Stimulated activated CD4-positive, alpha-beta T cell treated with anti-CD3 and anti-CD28 coated beads, Interleukin-12 subunit alpha, Interleukin-12 subunit beta, amount 100 ng/mL, for 48 hours (primary cell): ENCODE data around the gene RGMA.

Experiments
- DNase-seq, 3 donors: peaks; one replicate each; pipeline ENCODE4 v3.0.0-alpha.2; 2020; ENCODE audit warnings: low read depth in 2 of 3, low spot score in 1 of 3

The RGMA gene, protein sequence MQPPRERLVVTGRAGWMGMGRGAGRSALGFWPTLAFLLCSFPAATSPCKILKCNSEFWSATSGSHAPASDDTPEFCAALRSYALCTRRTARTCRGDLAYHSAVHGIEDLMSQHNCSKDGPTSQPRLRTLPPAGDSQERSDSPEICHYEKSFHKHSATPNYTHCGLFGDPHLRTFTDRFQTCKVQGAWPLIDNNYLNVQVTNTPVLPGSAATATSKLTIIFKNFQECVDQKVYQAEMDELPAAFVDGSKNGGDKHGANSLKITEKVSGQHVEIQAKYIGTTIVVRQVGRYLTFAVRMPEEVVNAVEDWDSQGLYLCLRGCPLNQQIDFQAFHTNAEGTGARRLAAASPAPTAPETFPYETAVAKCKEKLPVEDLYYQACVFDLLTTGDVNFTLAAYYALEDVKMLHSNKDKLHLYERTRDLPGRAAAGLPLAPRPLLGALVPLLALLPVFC

DNA sequence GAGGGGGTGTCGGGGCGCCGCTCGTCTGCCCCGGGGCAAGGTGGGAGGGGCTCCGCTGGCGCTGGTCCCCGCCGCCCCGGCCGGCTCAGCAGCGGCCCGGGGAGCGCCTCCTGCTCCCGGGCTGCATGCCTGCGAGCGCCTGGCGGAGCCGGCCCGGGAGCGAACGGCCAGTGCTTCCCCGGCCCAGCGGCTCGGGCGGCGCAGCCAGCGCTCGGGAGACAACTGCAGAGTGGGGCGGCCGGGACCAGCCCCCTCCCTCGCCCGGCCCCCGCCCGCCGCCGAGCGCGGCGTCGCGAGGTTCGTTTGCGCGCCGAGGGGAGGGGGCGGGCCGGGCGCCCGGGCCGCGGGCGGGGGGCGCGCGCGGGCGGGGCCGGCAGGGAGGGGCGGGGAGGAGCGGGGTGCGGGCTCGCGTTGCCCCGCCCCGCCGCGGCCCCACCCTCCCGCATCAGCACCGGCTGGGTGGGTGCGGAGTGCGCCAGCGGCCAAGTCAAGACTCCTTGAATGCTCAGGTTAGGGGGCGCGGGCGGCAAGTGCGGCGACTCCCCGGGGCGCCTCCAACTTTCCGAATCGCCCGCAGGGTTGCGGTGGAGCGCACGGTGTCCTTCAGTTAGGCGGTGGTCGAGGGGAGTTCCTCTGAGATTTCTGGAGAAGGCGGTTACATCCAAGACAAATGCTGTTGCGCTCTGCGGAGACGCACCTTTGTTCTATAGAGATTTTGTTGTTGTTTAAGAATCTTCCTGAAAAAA is at the start of gene RGMA:
Gene RGMA, minus strand, starts transcription at position 231 of the 746 bp plus-strand sequence. CDS start 279 bp downstream, outside the sequence.
- DNase-seq = no peak

DNA sequence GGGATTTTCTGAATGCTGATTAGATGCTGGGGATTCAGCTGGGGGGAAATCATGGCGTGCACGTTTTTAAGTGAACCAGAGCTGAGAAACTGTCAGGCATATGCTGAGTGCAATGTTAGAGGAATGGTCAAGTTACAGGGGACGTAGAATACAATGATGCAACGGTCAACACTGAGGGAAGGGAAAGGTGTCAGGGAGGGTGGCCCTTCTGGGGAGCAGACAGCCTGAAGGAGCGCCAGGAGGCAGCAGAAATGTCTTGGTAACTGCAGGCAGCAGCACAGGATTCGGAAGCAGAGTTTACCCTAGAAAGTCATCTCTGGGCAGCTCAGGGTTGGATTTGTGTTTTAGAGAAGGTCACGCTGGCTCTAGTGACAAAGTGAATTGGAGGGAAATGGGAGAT is 47.6 kb upstream of the RGMA start:
- DNase-seq = no peak

GRCh38 chr15:93135997-93136397 is 47.0 kb upstream of the RGMA start:
- no peak for DNase-seq

DNA sequence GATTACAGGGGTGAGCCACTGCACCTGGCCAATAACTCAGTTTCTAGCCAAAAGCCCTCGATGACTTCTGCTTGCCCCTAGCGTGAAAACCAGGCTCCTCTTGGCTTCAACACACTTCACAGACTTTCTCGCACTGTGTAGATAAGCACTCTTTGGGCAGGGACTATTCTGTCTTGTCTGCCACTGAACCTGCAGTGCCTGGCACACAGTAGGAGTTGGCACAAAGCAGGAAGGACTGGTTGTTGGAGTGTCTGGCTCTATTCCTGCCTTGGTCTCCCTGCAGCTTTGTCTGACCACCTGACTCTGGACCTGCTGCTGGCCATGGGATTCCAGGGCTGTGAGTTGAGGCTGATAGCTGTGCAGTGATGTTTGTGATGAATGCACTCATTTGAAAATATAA is 46.4 kb upstream of the RGMA start:
- DNase-seq = no peak

DNA sequence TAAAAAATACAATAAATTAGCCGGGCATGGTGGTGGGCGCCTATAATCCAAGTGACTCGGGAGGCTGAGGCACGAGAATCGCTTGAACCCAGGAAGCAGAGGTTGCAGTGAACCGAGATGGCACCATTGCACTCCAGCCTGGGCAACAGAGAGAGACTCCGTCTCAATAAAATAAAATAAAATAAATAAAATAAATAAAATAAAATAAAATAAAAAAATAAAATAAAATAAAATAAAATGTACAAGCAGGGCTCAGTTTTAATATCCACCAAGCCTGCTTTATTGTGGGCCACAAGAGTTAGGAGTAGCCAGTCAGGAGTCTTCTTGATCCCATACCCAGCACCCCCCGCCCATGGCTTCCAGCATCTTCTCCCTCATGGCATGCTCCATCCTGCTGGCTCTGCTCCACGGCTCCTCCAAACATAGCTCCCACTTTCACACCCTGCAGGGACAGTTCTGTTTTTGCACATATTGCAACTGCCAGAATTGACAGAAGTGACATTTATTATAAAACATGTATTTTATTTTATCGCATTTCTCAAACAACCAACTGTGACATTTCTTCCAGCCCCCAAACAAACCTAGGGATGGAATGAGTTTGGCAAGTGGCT is 42.6 kb upstream of the RGMA start:
- no peak for DNase-seq

GRCh38 chr15:93129702-93130488 is 40.9 kb upstream of the RGMA start:
- DNase-seq = no peak

DNA sequence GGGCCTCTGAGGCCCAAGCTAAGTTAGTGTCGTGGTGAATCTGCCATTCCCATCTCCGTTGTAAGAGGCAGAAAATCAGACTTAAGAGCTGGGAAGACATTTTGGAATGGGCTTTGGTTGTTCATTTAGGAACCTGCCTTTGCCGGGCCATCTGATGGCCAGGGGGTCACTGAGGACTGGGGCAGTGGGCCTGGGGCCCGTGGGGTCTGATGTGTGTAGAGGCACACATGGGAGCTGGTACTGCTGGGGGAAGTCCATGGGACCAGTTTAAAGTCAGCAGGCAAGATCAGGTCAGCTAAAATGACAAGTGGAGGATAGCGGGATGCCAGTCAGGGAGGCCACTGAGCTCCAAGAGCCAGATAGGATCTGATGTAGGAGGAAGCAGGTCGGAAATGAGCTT is 38.3 kb upstream of the RGMA start:
- DNase-seq = no peak

- no peak for DNase-seq
These were observed 37.6 kb upstream of the RGMA start for GRCh38 chr15:93126599-93126998.

DNA sequence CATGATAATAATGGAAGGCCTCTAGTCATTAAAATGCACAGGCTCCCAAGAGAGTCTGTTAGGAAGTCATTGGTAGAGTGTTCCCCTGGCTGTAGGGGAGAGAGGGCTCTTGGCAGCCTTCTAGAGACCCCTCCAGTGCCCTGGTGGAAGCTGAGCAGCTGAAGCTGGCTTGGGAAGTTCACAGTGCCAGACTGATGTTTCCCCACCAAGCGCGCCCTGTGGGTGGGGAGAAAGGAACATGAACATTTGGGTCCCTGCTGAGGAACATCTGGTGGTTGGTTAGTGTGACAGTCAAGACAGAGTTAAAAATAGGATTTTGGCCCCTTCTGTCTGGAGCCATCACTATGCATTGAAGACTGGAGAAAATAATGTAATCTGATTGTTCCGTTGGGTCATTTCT is 37.1 kb upstream of the RGMA start:
- DNase-seq = no peak

DNA sequence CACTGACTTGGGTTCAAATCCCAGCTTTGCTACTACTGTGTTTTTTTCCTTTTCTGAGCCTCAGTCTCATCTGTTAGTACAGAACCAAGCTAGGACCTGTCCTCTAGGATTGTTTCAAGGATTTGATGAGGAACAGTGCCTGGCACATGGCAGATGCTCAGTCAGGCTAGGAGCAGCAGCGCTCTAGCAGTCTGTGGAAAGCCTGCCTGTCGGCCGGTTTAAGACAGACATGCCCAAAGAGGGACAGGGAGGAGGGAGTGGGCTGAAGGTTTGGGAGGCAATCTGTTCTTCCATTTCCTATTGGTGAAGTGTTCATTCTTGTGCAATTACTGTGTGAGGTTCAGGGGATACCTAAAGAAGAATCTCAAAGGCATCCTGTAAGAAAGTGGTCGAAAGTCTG is 35.1 kb upstream of the RGMA start:
- DNase-seq = no peak

DNA sequence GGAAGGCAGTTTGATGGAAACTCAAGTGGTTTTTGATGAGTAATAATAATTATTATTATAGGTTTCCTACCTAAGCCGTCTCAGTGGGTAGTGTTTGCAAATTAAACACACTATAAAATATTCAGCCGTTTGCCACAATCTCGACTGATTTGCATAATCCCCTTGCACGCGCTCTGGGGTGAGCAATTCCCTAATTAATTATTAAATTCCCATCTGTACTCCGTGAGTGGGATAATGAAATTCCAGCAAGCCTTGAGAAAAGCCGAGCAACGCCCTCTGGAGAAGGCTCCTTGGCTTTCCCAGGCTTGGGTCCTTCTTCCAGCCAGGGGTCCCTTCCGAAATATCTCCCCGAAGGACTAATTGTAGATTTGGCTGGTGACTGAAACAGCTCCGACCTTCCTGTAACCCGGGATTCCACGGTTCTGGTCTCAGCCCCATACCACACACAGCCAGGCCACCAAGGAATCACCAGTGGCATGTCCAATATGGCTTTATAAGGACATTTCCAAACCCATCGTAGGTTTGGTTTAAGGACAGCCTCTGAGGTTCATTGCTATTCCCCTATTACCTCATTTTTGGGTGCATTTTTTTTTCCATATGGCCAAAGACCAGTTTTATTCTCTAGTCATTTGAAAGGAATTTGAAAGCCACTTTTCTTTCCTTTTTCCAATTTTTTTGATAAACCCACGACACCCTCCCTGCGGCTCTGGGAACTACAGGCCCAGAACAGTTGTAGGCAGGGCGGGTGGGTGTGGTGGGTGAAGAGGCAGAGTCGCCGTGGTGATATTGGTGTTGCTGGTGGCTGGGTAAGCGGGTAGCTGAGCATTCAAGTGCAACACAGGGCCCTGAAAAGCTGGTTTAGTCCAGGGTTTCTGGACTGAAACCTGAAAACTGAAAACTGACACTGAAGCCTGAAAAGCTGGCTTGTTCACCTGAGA is 33.2 kb upstream of the RGMA start:
- no peak for DNase-seq

DNA sequence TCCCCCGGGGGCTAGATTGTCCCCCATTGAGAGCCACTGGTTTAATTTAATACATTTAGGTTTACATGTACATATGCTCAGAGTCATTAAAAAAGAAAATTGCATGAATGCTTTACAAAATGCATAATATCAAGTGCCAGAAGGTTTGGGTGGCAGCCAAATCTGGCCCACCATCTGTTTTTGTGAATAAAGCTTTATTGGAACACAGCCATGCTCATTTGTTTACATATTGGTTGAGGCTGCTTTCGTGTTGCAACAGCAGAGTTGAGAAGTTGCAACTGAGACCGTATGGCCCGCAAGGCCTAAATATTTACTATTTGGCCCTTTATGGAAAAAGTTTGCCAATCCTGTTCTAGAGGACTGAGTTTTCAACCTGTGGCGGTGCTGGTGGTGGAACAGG is 32.1 kb upstream of the RGMA start:
- DNase-seq = no peak

DNA sequence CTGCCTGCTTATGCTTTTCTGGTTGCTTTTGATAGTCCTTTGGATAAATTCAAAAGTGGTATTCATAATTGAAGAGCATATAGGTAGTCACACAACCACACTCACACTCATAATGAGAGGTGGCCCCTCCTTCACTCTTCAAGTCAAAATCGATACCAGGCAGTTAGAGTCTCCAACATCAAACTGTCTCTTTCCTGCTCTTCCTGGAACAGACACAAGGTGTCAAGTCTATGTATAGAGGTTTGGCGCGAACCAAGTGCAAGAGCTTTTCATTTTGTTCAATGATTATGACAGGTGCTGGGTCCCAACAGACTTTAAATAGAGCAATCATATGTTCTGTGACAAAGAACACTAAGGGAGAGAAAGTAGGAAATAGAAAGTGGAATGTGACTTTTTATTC is 29.9 kb upstream of the RGMA start:
- DNase-seq = no peak

DNA sequence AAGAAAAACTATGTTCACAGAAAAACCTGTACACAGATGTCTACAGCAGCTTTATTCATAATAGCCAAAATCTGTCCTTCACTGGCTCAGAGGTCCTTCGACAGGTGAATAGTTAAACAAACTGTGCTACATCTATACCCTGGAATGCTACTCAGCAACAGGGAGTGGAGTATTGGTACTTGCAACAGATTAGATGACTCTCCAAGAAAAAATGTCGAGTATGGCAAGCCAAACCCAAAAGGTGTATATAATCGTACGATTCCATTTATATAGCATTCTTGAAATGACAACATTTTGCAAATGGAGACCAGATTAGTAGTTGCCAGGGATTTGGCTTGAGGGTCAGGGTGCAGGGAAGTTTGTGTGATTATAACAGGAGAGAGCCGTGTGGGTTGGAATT is 22.4 kb upstream of the RGMA start:
- DNase-seq = no peak

DNA sequence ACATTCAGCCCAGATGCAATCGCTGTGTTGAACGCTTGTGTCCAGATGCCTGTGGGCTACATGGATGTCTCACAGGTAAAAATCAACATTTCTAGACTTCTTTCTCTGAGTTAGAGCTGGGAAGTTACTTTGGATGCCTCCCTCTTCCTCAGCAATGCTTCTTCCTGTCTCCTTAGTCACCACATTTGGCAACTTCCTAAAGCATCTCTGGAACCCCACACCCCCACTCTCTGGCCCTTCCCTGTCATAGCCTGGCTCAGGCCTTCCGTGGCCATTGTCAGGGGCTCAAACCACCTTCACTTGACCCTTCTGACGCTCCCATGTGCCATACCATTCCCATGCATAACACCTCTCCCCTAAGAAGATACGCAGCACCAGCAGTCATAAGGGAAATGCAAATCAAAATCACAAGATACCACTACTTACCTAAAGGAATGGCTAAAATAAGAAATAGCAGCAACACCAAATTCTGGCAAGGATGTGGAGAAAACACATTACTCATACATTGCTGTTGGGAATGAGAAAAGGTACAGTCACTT is 21.6 kb upstream of the RGMA start:
- DNase-seq = no peak

DNA sequence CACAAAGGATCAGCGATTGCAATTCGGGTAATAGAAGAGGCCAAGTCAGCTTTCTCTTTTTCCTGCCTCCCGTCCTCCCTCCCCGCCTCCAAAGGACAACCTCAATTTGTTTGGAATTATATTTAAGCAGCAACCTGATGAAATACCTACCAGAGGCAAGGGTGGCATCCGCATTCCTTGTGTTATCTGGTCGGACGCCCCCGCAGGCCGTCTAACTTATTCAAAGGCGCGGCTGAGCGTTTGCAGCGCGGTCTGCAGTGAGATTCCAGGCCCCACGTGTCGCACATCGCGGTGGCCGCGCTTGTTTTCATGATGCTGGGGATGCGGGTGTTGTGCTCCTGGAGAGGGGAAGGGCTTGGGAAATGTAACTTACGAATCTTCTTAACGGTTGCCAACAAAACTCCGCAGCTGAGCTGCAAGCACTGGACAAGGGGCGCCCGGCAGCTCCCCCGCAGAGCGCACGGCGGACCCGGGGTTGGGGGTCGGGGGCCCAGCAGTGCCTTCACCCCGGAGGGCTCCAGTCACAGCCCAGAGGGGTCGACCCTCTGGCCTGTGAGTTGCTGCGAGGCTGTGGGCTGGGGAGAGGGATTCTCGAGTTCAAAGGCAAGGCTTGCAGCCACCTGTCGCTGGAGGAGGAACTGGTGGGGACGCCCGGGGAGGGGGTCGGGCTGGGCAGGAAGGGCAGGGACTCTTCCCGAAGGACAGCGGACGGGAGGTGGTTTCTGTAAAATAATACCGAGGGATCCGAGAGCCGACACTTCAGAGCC is 20.5 kb upstream of the RGMA start:
- DNase-seq = no peak

- DNase-seq = no peak
These were observed 18.6 kb upstream of the RGMA start for GRCh38 chr15:93107646-93108045.

GRCh38 chr15:93105485-93105884 is 16.5 kb upstream of the RGMA start:
- DNase-seq = no peak

- no peak for DNase-seq
These were observed 14.8 kb upstream of the RGMA start for GRCh38 chr15:93103823-93104222.
